ENCODE data around the gene CCDC102A.

The CCDC102A gene

DNA sequence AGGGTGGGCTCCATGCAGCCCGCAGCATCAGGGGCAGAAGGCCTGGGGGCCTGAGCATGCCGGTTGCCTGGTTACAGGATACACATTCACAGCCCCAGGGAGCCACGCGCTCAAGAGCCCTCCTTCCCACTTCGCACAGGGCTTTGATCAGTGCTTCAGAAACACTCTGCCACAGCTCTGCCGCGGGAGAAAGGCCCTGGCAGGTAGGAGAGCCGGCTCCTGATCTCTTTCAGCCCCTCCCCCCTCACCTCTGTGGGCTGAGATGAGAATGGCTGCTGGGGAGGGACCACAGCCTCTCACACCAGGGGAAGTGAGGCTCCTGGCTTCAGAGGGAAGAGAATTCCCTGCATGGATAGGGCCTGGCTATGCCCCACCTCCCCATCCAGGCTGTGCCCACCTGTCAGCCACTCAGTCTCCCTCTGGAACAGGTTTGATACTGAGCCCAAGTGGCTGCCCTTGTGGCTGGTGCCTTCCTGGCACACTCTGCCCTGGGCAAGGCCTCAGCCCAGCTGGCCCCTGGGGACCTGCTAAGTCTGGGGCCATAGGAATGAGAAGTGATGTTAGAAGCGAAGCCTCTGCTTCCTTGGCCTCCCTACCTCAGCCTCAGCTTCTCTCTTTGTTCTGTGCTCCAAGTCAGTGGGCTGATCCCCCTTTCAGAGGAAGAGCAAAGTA is 58.7 kb downstream of the CCDC102A start:
- DNase-seq (ENCODE audit: low read depth), result no peak

DNA sequence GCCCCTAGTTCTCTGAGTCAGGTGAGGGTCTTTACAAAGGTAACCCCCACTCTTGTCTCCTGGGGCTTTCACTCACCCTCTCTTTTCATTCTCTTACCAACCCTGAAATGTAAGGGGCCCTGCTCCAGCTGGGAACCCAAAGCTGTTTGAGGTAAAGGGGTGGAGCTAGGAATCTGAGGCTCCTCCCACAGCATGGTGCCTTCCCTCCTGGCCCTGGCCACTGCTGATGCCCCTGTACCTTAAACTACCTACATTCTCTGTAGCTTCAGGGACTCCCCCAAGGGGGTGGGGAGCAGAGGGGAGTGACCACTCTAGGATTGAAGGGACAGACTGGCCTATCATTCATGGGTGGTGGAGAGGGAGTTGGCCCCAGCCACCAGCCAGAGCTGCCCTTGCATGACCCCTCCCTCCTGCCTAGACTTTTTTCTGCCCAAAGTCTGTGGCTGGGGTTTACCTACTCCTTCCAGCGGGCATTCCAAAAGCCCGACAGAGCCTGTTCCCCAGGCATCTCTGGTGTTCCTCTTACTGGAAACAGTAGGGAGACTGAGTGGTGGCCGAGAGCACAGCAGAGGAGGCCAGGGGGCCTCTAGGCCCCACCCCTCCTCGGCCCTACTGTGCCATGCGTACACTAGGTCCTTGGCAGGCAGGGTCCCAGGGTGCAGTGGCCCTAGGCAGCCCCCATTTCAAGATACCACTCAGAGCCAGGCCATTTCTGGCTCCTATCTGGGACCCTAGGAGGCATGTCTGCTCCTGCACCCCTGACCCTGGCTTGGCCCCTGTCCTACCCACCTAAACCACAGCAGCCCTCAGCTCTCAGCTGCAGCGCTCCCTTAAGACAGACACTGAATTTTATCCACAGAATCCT is 59.6 kb downstream of the CCDC102A start:
- DNase-seq (ENCODE audit: low read depth), result no peak

DNA sequence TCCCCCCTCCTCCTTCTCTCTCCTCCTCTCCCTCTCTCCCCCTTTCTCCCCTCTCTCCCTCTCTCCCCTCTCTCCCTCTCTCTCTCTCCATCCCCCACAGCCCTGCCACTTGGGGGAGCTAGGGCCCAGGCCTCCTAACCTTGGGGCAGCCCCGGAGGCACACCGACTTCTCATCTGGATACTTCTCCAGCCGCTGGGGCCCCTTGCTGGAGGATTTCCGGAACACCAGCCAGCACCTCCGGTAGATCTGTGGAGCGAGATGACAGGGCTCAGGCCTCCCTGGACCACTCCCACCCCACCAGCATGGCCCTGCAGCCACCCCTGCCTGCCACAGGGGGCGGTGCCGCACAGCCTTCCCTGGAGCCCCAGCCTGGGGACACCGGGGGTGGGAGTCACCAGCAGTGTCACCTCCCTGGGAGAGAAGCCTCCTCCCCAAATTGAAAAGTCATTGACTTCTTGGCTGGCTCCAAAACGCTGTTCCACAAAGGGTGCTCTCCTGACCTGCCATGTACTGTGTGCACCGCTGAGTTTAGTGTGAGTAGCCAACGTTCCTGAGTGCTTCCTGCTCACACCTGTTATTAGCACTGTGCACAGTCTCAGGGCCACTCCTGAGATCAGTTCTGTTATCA is 60.5 kb downstream of the CCDC102A start:
- DNase-seq (ENCODE audit: low read depth), result no peak

DNA sequence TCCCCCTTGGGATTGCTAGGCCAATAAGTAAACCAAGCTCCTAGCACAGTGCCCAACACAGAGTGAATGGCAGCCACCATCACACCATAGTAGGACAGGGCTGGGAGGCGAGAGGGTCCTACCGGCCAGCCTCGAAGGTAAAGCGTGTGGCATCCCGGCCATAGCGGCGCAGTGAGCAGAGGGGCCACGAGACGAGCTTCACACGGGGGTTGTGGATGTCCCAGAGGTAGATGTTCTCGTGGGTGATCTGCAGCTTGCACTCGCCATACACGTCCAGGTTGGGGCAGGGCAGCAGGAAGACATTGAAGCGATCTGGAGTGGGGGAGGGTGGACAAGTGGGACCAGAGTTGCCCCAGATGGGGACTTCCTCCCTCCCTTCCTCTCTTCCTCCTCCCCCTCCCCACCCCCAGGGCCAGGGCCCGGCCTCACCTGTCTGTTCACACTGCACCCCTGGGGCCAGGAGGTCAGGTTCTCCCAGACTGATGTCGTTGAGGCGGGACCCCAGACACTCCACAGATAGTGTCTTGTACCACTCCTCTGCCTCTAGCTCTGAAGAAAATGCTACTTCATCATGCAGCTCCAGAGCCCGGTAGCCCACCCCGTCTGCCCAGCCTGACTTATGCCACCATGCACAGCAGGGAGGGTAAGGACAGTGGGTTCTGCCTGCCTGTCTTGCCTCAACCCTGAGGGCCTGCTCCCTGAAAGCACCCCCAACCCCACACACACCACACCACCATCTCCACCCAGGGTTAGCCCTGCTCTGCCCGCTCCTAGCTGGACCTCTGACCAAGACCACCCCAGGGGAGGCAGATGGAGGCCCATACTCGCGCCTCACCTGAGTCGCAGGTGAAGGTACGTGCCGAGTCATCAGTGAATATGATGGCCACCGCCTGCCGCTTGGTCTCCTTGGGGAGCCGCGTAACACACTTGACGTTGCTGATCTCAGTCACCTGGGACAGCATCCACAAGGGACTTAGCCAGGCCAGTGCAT is 61.4 kb downstream of the CCDC102A start:
- DNase-seq (ENCODE audit: low read depth), result no peak

DNA sequence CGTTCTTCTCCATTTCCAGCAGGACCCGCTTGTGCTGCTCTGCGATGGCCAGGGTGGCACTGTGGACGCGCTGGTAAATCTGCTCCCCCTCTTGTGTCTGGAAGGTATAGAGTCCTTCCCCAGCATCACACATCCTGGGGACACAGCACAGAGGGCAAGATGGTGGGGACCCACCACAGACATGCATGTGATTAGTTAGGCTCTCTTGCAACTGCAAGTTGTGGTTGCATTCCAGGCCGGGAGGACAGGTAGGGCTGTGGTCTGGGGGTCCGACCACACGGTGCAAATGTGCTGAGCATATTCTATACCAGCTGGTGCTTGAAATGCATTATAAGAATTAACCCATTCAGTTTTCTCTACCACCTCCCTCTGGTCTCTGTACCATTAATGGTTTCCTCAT is 62.5 kb downstream of the CCDC102A start:
- DNase-seq (ENCODE audit: low read depth), result no peak

DNA sequence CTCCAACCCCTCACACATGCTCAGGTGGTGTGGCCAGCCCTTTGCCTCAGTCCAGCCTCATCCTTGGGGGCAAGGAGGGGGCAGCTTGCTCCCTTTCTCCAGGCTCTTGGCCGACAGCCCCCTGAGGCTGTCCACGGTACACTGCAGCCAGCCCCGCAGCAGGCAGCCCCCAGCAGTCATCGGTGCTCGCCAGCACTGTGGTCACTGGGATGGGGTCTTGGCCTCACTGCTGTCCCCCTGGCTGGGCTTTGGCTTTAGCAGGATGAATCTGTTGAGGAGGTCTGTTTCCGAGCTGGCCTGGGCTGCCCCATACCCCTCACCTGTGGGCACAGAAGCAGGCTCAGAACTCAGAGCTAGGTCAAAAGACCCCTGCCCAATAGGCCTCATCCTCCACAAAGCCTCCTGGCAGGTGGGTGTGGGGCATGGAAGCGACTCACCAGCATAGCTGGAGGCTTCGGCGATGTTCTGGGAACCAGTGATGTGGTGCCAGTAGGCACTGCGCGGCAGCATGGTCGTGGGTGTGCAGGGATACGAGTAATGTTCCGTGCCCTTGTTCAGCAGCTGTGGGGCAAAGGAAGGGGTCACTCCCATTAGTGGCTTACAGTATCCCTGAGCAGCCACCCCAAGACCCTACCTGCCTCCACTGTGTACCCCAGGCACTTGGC is 63.1 kb downstream of the CCDC102A start:
- DNase-seq (ENCODE audit: low read depth), result no peak

DNA sequence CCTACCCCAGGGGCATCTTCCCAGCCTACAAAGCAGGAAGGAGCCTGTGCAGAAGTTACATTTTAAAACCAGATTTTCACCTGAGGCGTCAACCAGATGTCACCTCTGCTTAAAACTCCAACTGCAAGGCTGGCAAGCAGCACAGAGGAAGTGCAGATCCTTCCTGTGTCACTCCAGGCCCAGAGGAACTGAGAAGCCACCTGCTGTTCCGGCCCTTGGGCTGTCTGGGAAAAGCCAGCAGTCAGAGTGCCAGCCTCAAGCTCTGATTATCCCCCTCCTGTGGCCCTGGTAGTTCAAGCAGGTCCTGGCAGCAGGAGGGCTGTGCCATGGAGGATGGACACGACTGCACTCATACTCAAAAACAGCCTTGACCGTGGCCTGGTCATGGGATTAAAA is 63.7 kb downstream of the CCDC102A start:
- DNase-seq (ENCODE audit: low read depth), result no peak

DNA sequence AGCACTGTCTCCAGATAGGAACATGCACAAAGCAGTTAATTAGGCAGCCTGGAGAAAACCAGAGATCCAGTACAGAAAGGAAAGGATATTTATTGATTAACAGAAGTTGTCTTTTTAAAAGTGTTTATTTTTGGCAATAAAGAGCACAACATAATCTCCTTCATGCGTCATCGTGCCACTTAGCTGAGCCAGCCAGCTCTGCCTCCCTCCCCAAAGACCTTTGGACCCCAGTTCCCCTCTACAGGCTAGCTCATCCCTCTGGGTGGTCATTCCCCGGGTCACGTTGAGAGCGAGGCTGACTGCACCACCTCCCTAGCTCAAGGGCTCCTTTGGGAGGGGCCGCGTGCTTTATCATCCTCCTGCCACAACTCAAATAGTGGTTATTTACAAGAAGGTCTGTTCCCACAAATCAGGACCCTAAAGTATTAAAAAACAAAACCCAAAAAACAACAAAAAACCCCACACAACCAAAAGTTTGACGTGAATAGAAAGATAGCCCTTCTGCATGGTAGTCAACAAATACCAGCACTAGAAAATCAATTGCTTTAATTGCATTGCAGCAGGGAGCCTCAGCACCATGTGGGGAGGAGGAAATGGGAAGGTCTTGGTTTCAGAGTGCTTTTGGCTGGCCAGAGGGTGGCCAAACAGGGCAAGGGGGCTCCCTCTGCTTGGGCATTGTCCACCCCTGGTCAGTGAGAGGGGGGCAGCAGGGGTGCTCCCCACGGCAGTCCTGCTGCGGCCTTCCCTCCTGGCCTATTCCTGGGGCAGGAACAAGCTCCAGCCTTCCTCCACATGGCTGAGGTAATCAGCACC is 64.3 kb downstream of the CCDC102A start:
- DNase-seq (ENCODE audit: low read depth), result no peak

DNA sequence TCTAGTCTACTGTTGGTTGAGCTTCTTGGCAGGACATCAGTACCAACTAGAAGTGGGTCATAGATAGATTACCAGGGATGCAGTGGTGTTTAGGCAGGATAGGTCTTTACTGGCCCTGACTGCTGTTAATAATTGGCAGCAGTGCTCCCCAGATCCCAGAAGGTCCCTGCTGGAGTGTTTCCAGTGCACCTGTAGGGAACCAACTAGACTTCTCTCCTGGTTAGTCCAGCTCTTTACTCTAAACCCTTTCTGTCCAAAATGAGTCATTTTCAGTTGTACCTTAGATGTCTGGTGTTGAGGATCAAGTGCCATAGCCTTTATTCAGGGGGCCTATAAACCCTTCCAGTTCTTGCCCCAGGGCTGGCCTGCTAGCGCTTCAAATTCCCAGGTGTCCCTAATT is 65.2 kb downstream of the CCDC102A start:
- no peak for DNase-seq (ENCODE audit: low read depth)

DNA sequence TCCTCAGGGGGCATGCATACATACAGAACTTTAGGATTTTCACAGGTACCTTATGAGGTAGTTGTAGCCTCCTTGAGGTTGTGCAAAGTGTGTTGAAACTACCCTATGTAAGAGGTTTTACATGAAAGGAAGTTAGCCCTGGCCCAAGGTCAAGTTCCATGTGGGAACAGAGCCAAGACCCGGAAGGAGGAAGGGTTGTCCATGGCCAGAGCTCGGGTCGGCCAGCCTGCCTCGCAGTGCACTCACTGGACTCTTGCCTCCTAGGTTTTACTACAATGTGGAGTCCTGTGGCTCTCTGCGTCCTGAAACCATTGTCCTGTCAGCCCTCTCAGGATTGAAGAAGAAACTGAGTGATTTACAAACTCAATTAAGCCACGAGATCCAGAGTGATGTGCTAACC is 65.7 kb downstream of the CCDC102A start:
- no peak for DNase-seq (ENCODE audit: low read depth)

DNA sequence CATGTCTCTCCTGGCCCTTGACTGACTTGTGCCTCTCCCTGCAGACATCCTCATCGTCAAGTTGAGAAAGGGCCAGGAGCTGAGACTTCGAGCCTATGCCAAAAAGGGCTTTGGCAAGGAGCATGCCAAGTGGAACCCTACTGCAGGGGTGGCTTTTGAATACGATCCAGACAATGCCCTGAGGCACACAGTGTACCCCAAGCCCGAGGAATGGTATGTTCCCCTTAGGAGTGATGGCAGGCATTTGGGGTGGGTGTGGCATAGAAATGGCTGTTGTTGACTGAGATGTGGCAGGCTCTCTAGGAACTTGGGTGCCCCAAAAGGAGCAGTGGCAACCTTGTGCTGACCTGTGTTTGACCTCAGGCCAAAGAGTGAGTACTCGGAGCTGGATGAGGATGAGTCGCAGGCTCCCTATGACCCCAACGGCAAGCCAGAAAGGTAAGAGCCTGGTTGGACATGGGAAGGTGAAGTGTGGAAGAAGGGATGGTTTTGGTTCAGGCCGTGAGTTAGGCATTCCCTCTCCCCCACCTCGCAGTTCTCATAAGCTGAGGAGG is 66.4 kb downstream of the CCDC102A start:
- no peak for DNase-seq (ENCODE audit: low read depth)

DNA sequence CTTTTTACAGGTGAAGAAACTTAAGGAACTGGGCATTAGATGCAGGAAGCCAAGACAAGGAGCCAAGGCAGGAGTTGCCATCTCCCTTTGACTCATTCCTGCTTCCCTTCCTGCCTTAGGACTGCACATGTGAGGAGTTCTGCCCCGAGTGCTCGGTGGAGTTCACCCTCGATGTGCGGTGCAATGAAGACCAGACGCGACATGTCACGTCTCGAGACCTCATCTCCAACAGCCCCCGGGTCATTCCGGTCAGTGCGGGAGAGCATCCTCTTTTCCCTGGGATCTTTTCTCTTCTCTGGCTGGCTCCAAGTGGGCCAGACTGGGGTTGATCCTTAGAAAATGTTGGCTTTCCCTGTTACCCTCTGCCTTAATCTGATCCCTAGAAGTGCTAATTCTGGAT is 67.3 kb downstream of the CCDC102A start:
- DNase-seq (ENCODE audit: low read depth), result no peak

DNA sequence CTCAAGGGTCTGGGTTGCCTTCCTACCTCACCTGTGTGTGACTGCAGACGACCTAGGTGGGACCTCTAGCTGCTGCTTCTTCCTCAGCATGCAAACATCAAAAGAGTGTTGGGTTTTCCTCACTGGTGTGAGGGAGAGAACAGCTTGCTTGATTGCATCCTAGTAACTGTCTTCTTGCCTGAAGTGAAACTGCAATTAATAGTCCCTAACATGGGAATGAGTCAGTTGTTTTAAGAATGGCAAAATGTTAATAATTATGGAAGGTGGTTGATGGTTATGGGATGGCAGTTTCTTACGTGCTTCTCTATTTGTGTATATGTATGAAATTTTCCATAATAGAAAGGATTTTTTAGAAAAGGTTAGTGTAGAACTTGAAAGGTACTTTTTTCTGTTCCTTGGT is 68.0 kb downstream of the CCDC102A start:
- no peak for DNase-seq (ENCODE audit: low read depth)

DNA sequence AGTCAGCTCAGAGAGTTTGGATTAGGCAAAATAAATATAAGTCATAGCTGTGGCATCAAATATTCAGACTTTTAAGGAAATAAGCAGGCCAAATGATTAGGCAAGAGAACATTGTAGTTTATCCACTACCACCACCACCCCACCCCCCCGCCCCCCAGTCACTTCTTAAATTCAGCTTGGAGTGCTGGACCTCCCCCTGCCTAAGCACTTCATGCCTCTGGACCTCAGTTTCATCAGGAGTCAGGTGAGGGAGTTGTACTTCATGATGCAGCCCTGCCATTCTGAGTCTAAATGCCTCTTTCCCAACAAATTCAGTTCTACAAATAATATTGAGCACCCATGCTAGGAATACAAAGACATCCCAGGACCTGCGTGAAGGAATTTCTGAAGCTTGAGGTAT is 71.8 kb downstream of the CCDC102A start:
- no peak for DNase-seq (ENCODE audit: low read depth)

DNA sequence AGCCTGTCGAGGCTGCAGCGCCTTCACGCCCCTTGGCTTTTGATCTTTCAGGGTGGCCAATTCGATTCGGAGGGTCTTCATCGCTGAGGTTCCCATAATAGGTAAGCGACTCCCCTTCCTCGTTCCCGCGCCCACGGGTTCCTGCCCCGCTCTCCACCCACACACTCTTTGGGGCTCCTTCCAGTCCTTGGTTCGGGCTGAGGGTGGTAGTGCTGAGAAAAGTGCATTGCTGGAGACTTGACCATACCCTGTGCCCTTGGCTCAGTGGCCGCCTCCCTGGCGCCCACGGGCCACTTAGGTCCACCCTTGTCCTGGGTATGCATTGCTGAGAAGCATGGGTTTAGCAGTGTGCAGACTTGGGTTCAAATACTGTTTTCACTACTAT is 73.4 kb downstream of the CCDC102A start:
- DNase-seq (ENCODE audit: low read depth), result no peak

DNA sequence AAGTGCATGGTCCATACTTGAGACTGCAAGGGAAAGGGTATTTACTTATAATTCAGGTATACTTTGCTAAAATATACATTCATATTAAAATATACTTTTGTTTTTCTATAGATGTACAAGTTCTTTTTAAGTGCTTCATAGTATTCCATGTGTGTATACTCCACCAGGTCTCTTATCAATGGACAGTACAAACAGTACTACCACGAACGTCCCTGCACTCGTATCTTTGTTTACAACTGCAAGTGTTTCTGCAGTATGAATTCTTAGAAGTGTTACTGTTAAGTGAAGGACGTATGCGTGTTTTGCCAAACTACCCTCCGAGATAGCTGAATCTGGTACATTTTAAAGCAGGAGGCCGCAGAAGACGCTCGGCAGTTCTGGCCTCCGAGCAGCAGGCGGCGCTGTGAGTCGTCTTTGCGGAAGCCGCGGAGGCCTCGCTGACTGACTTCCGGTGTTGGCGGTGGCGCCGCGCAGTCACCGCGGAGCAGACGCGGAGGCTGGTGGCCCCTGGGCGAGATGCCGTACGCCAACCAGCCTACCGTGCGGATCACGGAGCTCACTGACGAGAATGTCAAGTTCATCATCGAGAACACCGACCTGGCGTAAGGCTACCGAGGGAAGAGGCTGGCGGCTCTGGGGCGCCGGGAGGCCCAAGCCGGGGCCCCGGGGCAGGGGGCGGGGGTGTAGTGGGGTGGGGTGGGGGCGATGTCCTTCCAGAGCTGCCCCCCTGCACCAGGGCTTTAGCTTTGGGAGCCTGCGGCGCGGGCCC is 74.0 kb downstream of the CCDC102A start, which contains the start of gene POLR2C:
TSS of gene POLR2C (plus strand) at position 471 of the 769 bp plus-strand sequence. CDS start at position 517, 46 bp downstream.
- DNase-seq (ENCODE audit: low read depth), result peak; percentile 42

Data from HS-5 (cell line).